SK-N-SH treated with all-trans-retinoic acid at 6 μM for 48 hours (cell line): ENCODE data around the gene TMTC3.

ENCODE experiments used
- ARNTL ChIP-seq: fragments of 450-650 bp; formaldehyde crosslinking; IDR thresholded peaks from 2 replicates; pipeline ENCODE4 v1.5.0; 2020; ENCODE audit warnings: low read depth, mild to moderate bottlenecking, moderate library complexity, borderline replicate concordance
- CSDC2 ChIP-seq: fragments of 250-450 bp; sonication (Bioruptor Pico); IDR thresholded peaks from 2 replicates; pipeline ENCODE4 v1.5.0; 2020; ENCODE audit warnings: mild to moderate bottlenecking, moderate library complexity
- ESRRG ChIP-seq: fragments of 250-450 bp; sonication (Bioruptor Pico); IDR thresholded peaks from 2 replicates; pipeline ENCODE4 v1.6.1; 2021; ENCODE audit warnings: mild to moderate bottlenecking
- PATZ1 ChIP-seq: fragments of 250-450 bp; sonication (Bioruptor Pico); IDR thresholded peaks from 2 replicates; pipeline ENCODE4 v1.8.0; 2020; ENCODE audit warnings: mild to moderate bottlenecking, moderate library complexity, borderline replicate concordance
- SNAI2 ChIP-seq: fragments of 250-450 bp; sonication (Bioruptor Pico); IDR thresholded peaks from 2 replicates; pipeline ENCODE4 v1.5.0; 2020; ENCODE audit warnings: mild to moderate bottlenecking, moderate library complexity
- TCF4 ChIP-seq: fragments of 250-450 bp; sonication (Bioruptor Pico); IDR thresholded peaks from 2 replicates; pipeline ENCODE4 v1.8.0; 2021; ENCODE audit warnings: mild to moderate bottlenecking, moderate library complexity, borderline replicate concordance
- ZC3H10 ChIP-seq: fragments of 250-450 bp; sonication (Bioruptor Pico); IDR thresholded peaks from 2 replicates; pipeline ENCODE4 v1.5.1; 2021; ENCODE audit warnings: mild to moderate bottlenecking, moderate library complexity
- ZFP3 ChIP-seq: fragments of 250-450 bp; sonication (Bioruptor Pico); IDR thresholded peaks from 2 replicates; pipeline ENCODE4 v1.5.0; 2020; ENCODE audit warnings: mild to moderate bottlenecking, moderate library complexity
- ZFP30 ChIP-seq: fragments of 450-650 bp; formaldehyde crosslinking; IDR thresholded peaks from 2 replicates; pipeline ENCODE4 v1.5.0; 2022; ENCODE audit warnings: mild to moderate bottlenecking, moderate library complexity
- ZNF565 ChIP-seq: fragments of 450-650 bp; formaldehyde crosslinking; conservative IDR thresholded peaks from 2 replicates; pipeline ENCODE4 v1.5.0; 2020; ENCODE audit warnings: low read depth, mild to moderate bottlenecking, moderate library complexity
- TF ChIP-seq, protein P1 (sequence below): fragments of 250-450 bp; sonication (Bioruptor Pico); IDR thresholded peaks from 2 replicates; pipeline ENCODE4 v1.5.1; 2020; ENCODE audit warnings: low read depth, mild to moderate bottlenecking, moderate library complexity

- TF ChIP-seq SNAI2 (CRISPR knock-in tag) (no peak), ZNF565 (no peak), TCF4 (CRISPR knock-in tag) (no peak), ZFP30 (CRISPR knock-in tag) (no peak), PATZ1 (CRISPR knock-in tag) (no peak), ZC3H10 (no peak), ESRRG (no peak), ARNTL (no peak), ZFP3 (no peak), CSDC2 (CRISPR knock-in tag) (no peak)
- TF ChIP-seq, protein P1, sequence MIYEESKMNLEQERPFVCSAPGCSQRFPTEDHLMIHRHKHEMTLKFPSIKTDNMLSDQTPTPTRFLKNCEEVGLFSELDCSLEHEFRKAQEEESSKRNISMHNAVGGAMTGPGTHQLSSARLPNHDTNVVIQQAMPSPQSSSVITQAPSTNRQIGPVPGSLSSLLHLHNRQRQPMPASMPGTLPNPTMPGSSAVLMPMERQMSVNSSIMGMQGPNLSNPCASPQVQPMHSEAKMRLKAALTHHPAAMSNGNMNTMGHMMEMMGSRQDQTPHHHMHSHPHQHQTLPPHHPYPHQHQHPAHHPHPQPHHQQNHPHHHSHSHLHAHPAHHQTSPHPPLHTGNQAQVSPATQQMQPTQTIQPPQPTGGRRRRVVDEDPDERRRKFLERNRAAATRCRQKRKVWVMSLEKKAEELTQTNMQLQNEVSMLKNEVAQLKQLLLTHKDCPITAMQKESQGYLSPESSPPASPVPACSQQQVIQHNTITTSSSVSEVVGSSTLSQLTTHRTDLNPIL (CRISPR knock-in tag), result no peak
These were observed 40.3 kb downstream of the TMTC3 start for GRCh38 chr12:88182416-88182815.
